Spleen (tissue), 11 donors: Measurements from ENCODE around the gene MN1. TPM values are rescaled to one million over a fixed set of nuclear protein-coding genes. Genes with fewer than 3 reads are reported as not detected.
A peak's percentile ranks its signal among the peaks of the same experiment; 100 is the strongest.

Source experiments
- DNase-seq: peaks from one replicate; pipeline ENCODE4 v3.0.0-alpha.2; 2020
- H3K27ac ChIP-seq, 8 donors: fragments of 200-600 bp; sonication (generic) in 7 of 8; 1 replicate in 4 of 8; 2 replicates in 4 of 8; pipeline versions ENCODE4 v1.5.0 to v1.8.0; 2016 to 2021; ENCODE audit warnings: inconsistent platforms in 4 of 8, mild to moderate bottlenecking in 4 of 8, moderate library complexity in 1 of 8
- H3K27me3 ChIP-seq, 7 donors: fragments of 200-600 bp; sonication (generic) in 6 of 7; replicated peaks in 1 of 7; 1 replicate in 4 of 7; 2 replicates in 3 of 7; pipeline versions ENCODE4 v1.5.0 to v1.8.0; 2016 to 2021; ENCODE audit warnings: inconsistent platforms in 3 of 7, mild to moderate bottlenecking in 1 of 7
- H3K36me3 ChIP-seq, 6 donors: fragments of 200-600 bp; sonication (generic) in 5 of 6; 1 replicate in 4 of 6; 2 replicates in 2 of 6; pipeline versions ENCODE4 v1.5.0 to v1.8.0; 2016 to 2021; ENCODE audit warnings: inconsistent platforms in 2 of 6
- H3K4me1 ChIP-seq, 6 donors: fragments of 200-600 bp; sonication (generic) in 5 of 6; 1 replicate in 3 of 6; 2 replicates in 3 of 6; pipeline versions ENCODE4 v1.5.0 to v1.8.0; 2016 to 2021; ENCODE audit warnings: inconsistent platforms in 3 of 6
- H3K4me3 ChIP-seq, 8 donors: fragments of 200-600 bp; sonication (generic) in 7 of 8; 1 replicate in 4 of 8; 2 replicates in 4 of 8; pipeline versions ENCODE4 v1.5.0 to v1.8.0; 2016 to 2021; ENCODE audit warnings: inconsistent platforms in 4 of 8, mild to moderate bottlenecking in 4 of 8, moderate library complexity in 2 of 8
- H3K9me3 ChIP-seq, 8 donors: fragments of 200-600 bp; sonication (generic) in 7 of 8; 1 replicate in 4 of 8; 2 replicates in 4 of 8; pipeline versions ENCODE4 v1.5.0 to v1.8.0; 2016 to 2021; ENCODE audit warnings: inconsistent platforms in 4 of 8
- CTCF ChIP-seq, 11 experiments: fragments of 200-600 bp in 7 of 11; fragments of 450-650 bp in 4 of 11; sonication (generic) in 4 of 11; IDR thresholded peaks in 8 of 11; conservative IDR thresholded peaks in 3 of 11; 1 replicate in 7 of 11; 2 replicates in 4 of 11; pipeline versions ENCODE4 v1.4.0 to v1.8.0; 2016 to 2021; ENCODE audit warnings: antibody characterized with exemption in 11 of 11, inconsistent platforms in 4 of 11, mild to moderate bottlenecking in 1 of 11
- POLR2A ChIP-seq, 3 donors: fragments of 450-650 bp; IDR thresholded peaks; one replicate each; pipeline ENCODE4 v1.5.1; 2017; ENCODE audit warnings: antibody characterized with exemption in 3 of 3, mild to moderate bottlenecking in 1 of 3
- POLR2AphosphoS5 ChIP-seq, 3 donors: sonication (generic); formaldehyde crosslinking; IDR thresholded peaks; one replicate each; pipeline ENCODE4 v1.5.1; 2017; ENCODE audit warnings: antibody characterized with exemption in 3 of 3
- WGBS, 5 donors: extraction: QIAGEN DNeasy Blood & Tissue Kit in 3 of 5; methylation state at CpG; one replicate each; pipeline versions ENCODE4 v1.1.5 to v1.1.7; 2013 to 2018; 5-methylcytosine and 5-hydroxymethylcytosine counted together
- intact Hi-C: fragments of 100-400 bp; cut with DNase I; formaldehyde crosslinking; loops from one replicate; pipeline ENCODE4 v1.15.0; 2023; ENCODE audit warnings: low total_unique reads
- polyA plus RNA-seq, 3 donors: library from polyadenylated mRNA; stranded (reverse); fragments of 200-250 nt; gene quantifications; one replicate each; pipeline ENCODE4 v1.2.1, GENCODE V29; 2013
- total RNA-seq, 7 donors: library from RNA; depleted of rRNA in 3 of 7; stranded (reverse); fragments of >200 nt in 3 of 7; fragmentation: NEBNext Ultra II Directional in 4 of 7; extraction: Animal tissue kit (Norgen Biotek cat#: 25700) in 4 of 7; gene quantifications; one replicate each; pipeline versions ENCODE4 v1.1.0 to v1.2.1, GENCODE V29; 2016 to 2021
- donor health status: healthy with polysubstance abuse.
- donor health status: DM: no; HTN: no; CAD: no; lungs with moderate emphysema.
- donor health status: DM: no; HTN: no; CAD: no.
- donor health status: Bipolar disorder and iron deficiency.
- donor health status: healthy.
- donor health status: DM: no; HTN: no; CAD: no.
- donor health status: DM: yes; HTN: yes; CAD: no.

The MN1 gene
- total and polyA plus RNA-seq, 10 donors = 0.15 to 1.5 (median 0.71) TPM

DNA sequence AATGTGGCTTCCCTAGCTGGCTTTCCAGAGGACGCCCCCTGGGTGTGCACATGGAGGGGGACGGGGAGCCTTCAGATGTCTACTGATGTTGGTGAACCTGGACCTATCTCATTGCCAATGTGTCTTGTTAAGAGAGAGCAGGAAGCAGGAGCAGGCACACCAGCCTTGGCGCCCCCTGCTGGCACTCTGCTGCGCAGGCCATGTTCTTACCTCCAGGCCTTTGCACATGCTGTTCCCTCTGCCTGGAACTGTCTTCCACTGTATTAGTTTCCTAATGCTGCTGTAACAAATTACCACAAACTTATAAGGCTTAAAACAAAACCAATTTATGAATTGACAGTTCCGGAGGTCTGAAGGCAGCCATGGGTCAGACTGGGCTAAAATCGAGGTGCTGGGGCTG, 23.6 kb upstream of the MN1 start:
- TF ChIP-seq POLR2A (IDR thresholded peaks at IDR 0.05) (no peak), CTCF (IDR thresholded peaks at IDR 0.05 in 8 of 11, conservative IDR thresholded peaks at IDR 0.05 in 3 of 11) (peak in 3 of 11 experiments; percentile 18 to 34 (median 27))

DNA sequence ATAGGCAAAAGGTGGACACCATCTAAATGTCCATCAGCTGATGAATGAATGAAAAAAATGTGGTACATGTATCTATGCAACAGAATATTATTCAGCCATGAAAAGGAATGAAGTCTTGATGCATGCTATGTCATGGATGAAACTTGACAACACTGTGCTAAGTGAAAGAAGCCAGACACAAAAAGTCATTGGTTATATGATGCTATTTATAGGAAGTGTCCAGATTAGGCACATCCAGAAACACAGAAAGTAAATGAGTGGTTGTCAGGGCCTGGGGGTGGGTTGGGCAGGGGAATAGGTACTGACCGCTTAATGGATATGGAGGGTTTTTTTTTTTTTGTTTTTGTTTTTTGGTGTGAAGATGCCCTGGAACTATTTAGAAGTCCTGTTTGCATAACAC, 21.7 kb upstream of the MN1 start:
- Histone ChIP-seq H3K36me3 (no peaks in the 10 kb centered on the region), H3K4me3 (no peak overlapping the region), H3K27me3 (no peaks in the 10 kb centered on the region), H3K27ac (no peak overlapping the region), H3K4me1 (no peaks in the 10 kb centered on the region), H3K9me3 (peaks cover 0 to 11% (median 5%) of the 10 kb centered on the region in 8 donors)
- 45 to 100% (median 97%) methylated on average over 1 of the region's 1 CpG for WGBS, 5 donors
- TF ChIP-seq CTCF (IDR thresholded peaks at IDR 0.05 in 8 of 11, conservative IDR thresholded peaks at IDR 0.05 in 3 of 11) = no peak
- no peak for TF ChIP-seq POLR2A (IDR thresholded peaks at IDR 0.05)
- TF ChIP-seq POLR2AphosphoS5 (IDR thresholded peaks at IDR 0.05) = no peak
- intact Hi-C loops = no loop called here
- DNase-seq = no peak

More for the DNA sequence above, 23.6 kb upstream of the MN1 start:
- 92 to 96% (median 93%) methylated on average over 5 to 6 of the region's 6 CpGs for WGBS, 5 donors
- no peak overlapping the region for H3K27ac ChIP-seq
- no peak overlapping the region for H3K4me3 ChIP-seq
- DNase-seq = no peak
- H3K4me1 ChIP-seq = no peaks in the 10 kb centered on the region
- H3K27me3 ChIP-seq = no peaks in the 10 kb centered on the region
- peaks cover 0 to 7% (median 2%) of the 10 kb centered on the region in 8 donors for H3K9me3 ChIP-seq
- H3K36me3 ChIP-seq = no peaks in the 10 kb centered on the region
- intact Hi-C loops = no loop called here

DNA sequence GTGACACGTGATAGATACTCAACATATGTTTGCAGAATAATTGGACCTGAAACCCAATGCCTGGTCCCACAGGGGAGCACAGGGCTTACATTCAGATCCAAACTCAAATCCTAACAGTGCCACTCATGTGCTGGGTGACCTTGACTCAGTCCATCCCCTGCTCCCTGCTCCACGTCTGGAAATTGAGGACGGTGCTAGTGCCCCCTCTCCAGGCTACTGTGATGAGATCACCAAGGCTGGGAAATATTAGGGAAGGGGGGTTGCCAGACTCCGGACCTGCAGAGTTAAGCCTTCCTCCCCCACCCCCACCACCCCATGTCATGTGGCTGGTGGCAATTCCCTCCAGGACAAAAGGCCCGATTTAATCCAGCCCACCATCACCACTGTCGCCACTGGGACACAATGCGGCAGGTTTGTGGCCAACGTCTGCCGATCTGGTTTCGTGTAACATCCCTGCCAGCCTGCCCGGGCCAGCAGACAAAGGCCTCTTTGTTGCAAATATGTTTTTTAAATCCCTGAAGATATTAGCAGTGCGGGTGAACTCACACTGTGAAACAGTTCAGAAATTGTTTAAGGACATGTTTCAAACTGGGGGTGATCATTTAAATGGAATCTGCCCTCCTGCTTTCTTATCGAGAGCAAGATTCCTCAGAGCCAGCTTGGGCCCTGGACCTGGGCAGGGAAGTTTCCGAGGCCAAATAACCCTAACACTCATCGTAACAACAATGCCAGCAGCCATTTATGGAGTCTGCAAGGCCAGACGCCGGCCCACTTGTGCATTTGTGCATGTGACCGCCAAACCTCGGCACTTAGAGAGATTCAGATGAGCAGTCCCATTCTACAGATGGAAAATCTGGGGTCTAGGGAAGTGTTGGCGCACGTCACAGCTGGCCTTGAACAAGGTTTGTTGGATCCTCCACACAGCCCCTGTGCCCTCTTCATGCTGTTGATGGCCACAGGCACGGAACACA, 19.6 kb upstream of the MN1 start:
- H3K4me3 ChIP-seq = no peak overlapping the region
- TF ChIP-seq POLR2A (IDR thresholded peaks at IDR 0.05) (no peak), CTCF (IDR thresholded peaks at IDR 0.05 in 8 of 11, conservative IDR thresholded peaks at IDR 0.05 in 3 of 11) (no peak), POLR2AphosphoS5 (IDR thresholded peaks at IDR 0.05) (no peak)
- H3K4me1 ChIP-seq = no peaks in the 10 kb centered on the region
- no peaks in the 10 kb centered on the region for H3K36me3 ChIP-seq
- no peaks in the 10 kb centered on the region for H3K27me3 ChIP-seq
- no peak for DNase-seq
- whole genome bisulfite sequencing, 5 donors = 84 to 88% (median 88%) methylated on average over 22 of the region's 22 CpGs
- H3K27ac ChIP-seq = no peak overlapping the region
- intact Hi-C loops = no loop called here
- peaks cover 0 to 11% (median 5%) of the 10 kb centered on the region in 8 donors for H3K9me3 ChIP-seq

DNA sequence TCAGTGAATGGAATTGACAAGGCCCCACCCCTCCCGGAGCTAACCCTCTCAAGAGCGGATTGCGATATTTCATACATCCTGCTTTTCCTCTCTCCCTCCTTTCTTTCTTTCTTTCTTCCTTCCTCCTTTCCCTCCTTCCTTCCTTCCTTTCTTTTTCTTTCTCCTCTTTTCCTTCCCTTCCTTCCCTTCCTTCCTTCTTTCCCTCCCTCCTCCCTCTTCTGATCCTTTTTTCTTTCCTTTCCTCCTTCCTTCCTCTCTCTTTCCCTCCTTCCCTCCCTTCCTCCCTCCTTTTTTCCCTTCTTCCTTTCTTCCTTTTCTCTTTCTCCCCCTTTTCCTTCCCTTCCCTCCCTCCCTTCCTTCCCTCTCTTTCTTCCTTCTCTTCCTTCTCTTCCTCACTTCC, 15.0 kb upstream of the MN1 start:
- no peak overlapping the region for H3K27ac ChIP-seq
- H3K4me3 ChIP-seq = no peak overlapping the region
- no peaks in the 10 kb centered on the region for H3K36me3 ChIP-seq
- H3K27me3 ChIP-seq = no peaks in the 10 kb centered on the region
- no peak for DNase-seq
- WGBS, 5 donors = 74 to 82% (median 76%) methylated on average over 3 of the region's 3 CpGs
- intact Hi-C loops = no loop called here
- no peaks in the 10 kb centered on the region for H3K4me1 ChIP-seq
- peaks cover 0 to 9% (median 4%) of the 10 kb centered on the region in 8 donors for H3K9me3 ChIP-seq
- TF ChIP-seq POLR2A (IDR thresholded peaks at IDR 0.05) = no peak
- no peak for TF ChIP-seq POLR2AphosphoS5 (IDR thresholded peaks at IDR 0.05)
- no peak for TF ChIP-seq CTCF (IDR thresholded peaks at IDR 0.05 in 8 of 11, conservative IDR thresholded peaks at IDR 0.05 in 3 of 11)
